HG03025 (cell line): Measurements from ENCODE around the gene WDR20.

Experiments
- ATAC-seq: cut with Tn5 transposase; IDR thresholded peaks from one replicate; pipeline ENCODE4 v1.9.1; 2021; ENCODE audit warnings: mild to moderate bottlenecking, moderate library complexity; ENCODE audit not compliant: unreplicated experiment, low FRiP score

WDR20 gene

GRCh38 chr14:102194856-102195255, 55.2 kb downstream of the WDR20 start:
- ATAC-seq = no peak

GRCh38 chr14:102195446-102195845, 55.7 kb downstream of the WDR20 start:
- ATAC-seq = no peak

GRCh38 chr14:102196039-102196901, 56.6 kb downstream of the WDR20 start:
- no peak for ATAC-seq

- ATAC-seq = no peak
These were observed 57.2 kb downstream of the WDR20 start for GRCh38 chr14:102196902-102197230.

GRCh38 chr14:102197317-102197853, 57.7 kb downstream of the WDR20 start:
- ATAC-seq = no peak

- no peak for ATAC-seq
These were observed 61.1 kb downstream of the WDR20 start for GRCh38 chr14:102200690-102201352.

- no peak for ATAC-seq
These were observed 61.6 kb downstream of the WDR20 start for GRCh38 chr14:102201353-102201738.

GRCh38 chr14:102201776-102202175, 62.1 kb downstream of the WDR20 start:
- ATAC-seq = no peak

GRCh38 chr14:102202944-102203343, 63.2 kb downstream of the WDR20 start:
- ATAC-seq = no peak

GRCh38 chr14:102203382-102203781, 63.7 kb downstream of the WDR20 start:
- ATAC-seq = no peak

- no peak for ATAC-seq
These were observed 65.9 kb downstream of the WDR20 start for GRCh38 chr14:102205560-102205959.

- no peak for ATAC-seq
These were observed 67.2 kb downstream of the WDR20 start for GRCh38 chr14:102206918-102207317.

GRCh38 chr14:102207831-102208365, 68.2 kb downstream of the WDR20 start:
- ATAC-seq = no peak

GRCh38 chr14:102208741-102209140, 69.0 kb downstream of the WDR20 start:
- ATAC-seq = no peak

- ATAC-seq = no peak
These were observed 69.7 kb downstream of the WDR20 start for GRCh38 chr14:102209224-102209966.

GRCh38 chr14:102210421-102211042, 70.8 kb downstream of the WDR20 start:
- ATAC-seq = no peak

GRCh38 chr14:102211240-102211639, 71.5 kb downstream of the WDR20 start:
- ATAC-seq = no peak

- ATAC-seq = no peak
These were observed 72.7 kb downstream of the WDR20 start for GRCh38 chr14:102212356-102212755.

GRCh38 chr14:102212845-102213244, 73.1 kb downstream of the WDR20 start:
- no peak for ATAC-seq

- no peak for ATAC-seq
These were observed 73.8 kb downstream of the WDR20 start for GRCh38 chr14:102213470-102213869.
